GM12875 (cell line): Measurements from ENCODE around the gene DAB1.

Experiments
- H3K4me3 ChIP-seq: one replicate; pipeline ENCODE4 v1.5.1; 2011; ENCODE audit warnings: low read depth, low read length, control low read depth
- TF ChIP-seq, protein P1 (sequence below): IDR thresholded peaks from 2 replicates; pipeline ENCODE4 v1.5.1; 2011; ENCODE audit warnings: low read depth, mild to moderate bottlenecking, control low read depth, inconsistent platforms, low read length, moderate library complexity, borderline replicate concordance; ENCODE audit not compliant: insufficient read depth

The DAB1 gene

DNA sequence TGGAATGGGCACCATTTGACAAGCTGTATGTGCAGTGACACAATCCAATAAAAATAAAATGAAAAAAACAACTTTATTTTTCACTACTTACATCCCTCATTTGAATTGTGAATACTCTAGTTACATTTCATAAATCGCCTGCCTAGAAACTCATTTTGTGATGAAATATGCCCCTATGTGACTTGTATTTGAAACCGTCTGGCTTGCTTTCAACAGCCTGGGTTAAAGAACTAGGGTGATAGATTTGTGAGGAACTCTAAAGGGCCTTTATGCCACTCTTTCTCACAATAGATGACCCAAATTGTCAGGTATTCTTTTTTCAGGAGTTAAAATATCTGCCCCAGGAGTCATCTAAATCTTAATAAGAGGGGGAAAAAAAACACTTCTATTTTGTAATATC lies 137.9 kb downstream of the DAB1 start:
- no peak overlapping the region for H3K4me3 ChIP-seq
- TF ChIP-seq, protein P1, sequence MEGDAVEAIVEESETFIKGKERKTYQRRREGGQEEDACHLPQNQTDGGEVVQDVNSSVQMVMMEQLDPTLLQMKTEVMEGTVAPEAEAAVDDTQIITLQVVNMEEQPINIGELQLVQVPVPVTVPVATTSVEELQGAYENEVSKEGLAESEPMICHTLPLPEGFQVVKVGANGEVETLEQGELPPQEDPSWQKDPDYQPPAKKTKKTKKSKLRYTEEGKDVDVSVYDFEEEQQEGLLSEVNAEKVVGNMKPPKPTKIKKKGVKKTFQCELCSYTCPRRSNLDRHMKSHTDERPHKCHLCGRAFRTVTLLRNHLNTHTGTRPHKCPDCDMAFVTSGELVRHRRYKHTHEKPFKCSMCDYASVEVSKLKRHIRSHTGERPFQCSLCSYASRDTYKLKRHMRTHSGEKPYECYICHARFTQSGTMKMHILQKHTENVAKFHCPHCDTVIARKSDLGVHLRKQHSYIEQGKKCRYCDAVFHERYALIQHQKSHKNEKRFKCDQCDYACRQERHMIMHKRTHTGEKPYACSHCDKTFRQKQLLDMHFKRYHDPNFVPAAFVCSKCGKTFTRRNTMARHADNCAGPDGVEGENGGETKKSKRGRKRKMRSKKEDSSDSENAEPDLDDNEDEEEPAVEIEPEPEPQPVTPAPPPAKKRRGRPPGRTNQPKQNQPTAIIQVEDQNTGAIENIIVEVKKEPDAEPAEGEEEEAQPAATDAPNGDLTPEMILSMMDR, result no peak

- H3K4me3 ChIP-seq, result no peak overlapping the region
- TF ChIP-seq, protein P1, result no peak
Measured at GRCh38 chr1:57282411-57282810, 141.4 kb downstream of the DAB1 start.

GRCh38 chr1:57281324-57281723 lies 142.5 kb downstream of the DAB1 start:
- no peak overlapping the region for H3K4me3 ChIP-seq
- TF ChIP-seq, protein P1, result no peak

DNA sequence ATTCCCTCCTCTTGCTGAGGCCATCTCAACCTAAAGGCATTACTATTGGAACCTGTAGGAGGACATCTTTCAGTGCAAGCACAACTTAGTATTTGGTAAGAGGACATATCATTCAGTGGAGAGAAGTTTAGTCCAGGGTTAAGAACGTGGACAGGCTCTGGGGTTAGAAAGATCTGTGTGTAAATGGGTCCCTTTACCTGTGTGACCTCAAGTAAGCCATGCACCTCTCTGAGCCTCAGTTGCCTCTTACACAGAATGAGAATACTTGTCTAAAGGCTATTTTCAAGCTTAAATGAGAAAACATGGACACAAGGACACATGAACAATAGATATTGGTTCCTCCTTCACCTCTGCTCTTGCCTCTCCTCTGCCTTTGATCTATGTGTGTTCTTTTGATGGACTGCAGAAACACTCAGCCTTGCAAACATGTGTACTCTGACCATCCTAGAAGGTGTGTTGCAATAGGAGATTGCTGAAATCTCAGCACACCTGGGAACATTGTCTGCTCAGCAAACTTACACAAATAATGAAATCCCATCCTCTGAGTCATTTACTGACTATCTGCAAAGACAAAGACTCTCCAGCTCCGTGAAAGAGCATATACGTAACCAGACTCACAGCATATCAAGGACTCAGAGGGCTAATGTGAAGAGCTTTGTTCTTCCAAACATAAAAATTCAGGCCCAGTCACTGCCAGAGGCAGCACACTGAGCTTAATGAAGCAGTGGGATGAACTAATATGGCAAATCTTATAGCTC lies 143.8 kb downstream of the DAB1 start:
- TF ChIP-seq, protein P1, result no peak
- H3K4me3 ChIP-seq, result no peak overlapping the region

GRCh38 chr1:57278558-57278957 lies 145.3 kb downstream of the DAB1 start:
- TF ChIP-seq, protein P1, result no peak
- no peak overlapping the region for H3K4me3 ChIP-seq

DNA sequence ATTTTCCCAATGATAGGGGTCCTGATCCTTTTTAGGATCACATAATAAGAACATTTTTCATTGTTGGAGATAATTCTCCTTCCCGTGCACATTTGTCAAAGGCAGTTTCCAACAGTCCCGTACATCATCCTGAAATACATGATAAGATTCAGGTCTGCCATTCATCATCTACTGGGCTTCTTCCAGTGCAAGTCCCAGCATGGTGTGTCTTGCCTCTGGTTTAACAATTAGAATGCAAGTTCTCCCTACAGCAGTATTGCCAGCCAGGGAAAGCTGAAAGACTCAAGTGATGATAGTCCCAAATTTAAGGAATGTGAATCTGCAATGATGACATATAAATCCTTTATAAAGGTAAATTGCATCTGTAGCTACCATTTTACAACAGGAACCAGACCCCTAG lies 146.2 kb downstream of the DAB1 start:
- no peak overlapping the region for H3K4me3 ChIP-seq
- TF ChIP-seq, protein P1, result no peak

DNA sequence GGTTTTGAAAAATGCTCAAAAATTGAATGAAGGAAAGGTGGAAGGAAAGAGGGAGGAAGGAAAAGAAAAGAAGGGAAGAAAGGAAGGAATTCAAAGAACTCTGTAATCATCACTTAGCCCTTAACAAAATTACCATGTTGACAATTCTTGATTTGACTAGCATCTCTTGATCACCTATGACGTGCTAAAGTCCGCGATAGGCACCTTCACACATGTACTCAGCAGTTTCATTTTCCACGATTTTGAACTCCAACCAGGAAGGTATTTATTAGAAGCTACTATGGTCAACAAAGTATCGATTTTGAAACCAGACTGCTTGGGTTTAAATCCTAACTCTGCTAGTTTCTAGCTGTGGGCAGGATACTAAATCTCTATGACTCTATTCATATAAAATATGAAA lies 146.9 kb downstream of the DAB1 start:
- TF ChIP-seq, protein P1, result no peak

More for the DNA sequence above, 146.9 kb downstream of the DAB1 start:
- H3K4me3 ChIP-seq, result no peak overlapping the region
